ENCODE measurements around the gene GP9.

DNA sequence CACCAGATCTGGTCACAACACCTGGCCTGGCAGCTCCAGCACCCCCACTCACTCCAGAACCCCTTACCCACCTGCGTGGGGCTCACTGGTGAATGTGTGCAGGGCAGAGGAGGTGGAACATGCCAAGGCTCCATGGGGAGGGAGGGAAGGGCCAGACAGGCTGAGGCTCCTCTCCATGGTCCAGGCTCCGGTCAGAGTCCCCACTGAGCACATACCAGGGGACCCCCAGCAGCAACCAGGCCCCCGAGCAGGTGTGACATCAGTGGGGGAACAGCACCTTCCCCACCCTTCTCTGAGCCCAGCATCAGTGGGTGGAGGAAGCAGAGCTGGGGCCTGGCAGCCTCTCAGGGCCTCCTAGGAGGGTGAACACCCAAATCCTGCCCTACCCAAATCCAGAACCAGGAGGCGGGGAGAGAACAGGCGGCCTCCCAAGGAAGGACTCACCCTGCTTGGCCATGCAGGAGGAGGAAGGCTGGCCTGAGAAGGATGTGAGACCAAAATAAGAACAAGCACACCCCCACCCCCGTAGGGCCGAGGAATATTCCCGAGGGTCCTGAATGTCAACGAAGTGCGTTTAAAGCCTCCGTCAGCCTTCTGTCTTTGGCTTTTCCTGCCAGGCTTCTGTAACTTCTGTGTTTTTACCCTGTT, 1.1 kb upstream of the GP9 start:
- TF ChIP-seq, protein P1, sequence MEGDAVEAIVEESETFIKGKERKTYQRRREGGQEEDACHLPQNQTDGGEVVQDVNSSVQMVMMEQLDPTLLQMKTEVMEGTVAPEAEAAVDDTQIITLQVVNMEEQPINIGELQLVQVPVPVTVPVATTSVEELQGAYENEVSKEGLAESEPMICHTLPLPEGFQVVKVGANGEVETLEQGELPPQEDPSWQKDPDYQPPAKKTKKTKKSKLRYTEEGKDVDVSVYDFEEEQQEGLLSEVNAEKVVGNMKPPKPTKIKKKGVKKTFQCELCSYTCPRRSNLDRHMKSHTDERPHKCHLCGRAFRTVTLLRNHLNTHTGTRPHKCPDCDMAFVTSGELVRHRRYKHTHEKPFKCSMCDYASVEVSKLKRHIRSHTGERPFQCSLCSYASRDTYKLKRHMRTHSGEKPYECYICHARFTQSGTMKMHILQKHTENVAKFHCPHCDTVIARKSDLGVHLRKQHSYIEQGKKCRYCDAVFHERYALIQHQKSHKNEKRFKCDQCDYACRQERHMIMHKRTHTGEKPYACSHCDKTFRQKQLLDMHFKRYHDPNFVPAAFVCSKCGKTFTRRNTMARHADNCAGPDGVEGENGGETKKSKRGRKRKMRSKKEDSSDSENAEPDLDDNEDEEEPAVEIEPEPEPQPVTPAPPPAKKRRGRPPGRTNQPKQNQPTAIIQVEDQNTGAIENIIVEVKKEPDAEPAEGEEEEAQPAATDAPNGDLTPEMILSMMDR (IDR thresholded peaks at IDR 0.05; ENCODE audit: low read depth, low read length, missing input control) = no peak
- TF ChIP-seq GABPA (IDR thresholded peaks at IDR 0.05 in 1 of 2, conservative IDR thresholded peaks at IDR 0.05 in 1 of 2) = no peak
- TF ChIP-seq RXRA (IDR thresholded peaks at IDR 0.05) = no peak
- TF ChIP-seq RAD21 (IDR thresholded peaks at IDR 0.05) = no peak
- no peak for TF ChIP-seq YY1 (IDR thresholded peaks at IDR 0.05)
- TF ChIP-seq, protein P2, sequence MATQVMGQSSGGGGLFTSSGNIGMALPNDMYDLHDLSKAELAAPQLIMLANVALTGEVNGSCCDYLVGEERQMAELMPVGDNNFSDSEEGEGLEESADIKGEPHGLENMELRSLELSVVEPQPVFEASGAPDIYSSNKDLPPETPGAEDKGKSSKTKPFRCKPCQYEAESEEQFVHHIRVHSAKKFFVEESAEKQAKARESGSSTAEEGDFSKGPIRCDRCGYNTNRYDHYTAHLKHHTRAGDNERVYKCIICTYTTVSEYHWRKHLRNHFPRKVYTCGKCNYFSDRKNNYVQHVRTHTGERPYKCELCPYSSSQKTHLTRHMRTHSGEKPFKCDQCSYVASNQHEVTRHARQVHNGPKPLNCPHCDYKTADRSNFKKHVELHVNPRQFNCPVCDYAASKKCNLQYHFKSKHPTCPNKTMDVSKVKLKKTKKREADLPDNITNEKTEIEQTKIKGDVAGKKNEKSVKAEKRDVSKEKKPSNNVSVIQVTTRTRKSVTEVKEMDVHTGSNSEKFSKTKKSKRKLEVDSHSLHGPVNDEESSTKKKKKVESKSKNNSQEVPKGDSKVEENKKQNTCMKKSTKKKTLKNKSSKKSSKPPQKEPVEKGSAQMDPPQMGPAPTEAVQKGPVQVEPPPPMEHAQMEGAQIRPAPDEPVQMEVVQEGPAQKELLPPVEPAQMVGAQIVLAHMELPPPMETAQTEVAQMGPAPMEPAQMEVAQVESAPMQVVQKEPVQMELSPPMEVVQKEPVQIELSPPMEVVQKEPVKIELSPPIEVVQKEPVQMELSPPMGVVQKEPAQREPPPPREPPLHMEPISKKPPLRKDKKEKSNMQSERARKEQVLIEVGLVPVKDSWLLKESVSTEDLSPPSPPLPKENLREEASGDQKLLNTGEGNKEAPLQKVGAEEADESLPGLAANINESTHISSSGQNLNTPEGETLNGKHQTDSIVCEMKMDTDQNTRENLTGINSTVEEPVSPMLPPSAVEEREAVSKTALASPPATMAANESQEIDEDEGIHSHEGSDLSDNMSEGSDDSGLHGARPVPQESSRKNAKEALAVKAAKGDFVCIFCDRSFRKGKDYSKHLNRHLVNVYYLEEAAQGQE (IDR thresholded peaks at IDR 0.05) = no peak
- TF ChIP-seq, protein P3, sequence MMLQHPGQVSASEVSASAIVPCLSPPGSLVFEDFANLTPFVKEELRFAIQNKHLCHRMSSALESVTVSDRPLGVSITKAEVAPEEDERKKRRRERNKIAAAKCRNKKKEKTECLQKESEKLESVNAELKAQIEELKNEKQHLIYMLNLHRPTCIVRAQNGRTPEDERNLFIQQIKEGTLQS (IDR thresholded peaks at IDR 0.05) = no peak
- no peak for TF ChIP-seq FOXA2 (IDR thresholded peaks at IDR 0.05)
- no peak for TF ChIP-seq JUND (IDR thresholded peaks at IDR 0.05)
- TF ChIP-seq, protein P4, sequence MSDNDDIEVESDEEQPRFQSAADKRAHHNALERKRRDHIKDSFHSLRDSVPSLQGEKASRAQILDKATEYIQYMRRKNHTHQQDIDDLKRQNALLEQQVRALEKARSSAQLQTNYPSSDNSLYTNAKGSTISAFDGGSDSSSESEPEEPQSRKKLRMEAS (IDR thresholded peaks at IDR 0.05) = no peak
- no peak for TF ChIP-seq HNF4G (IDR thresholded peaks at IDR 0.05)

All from liver (tissue), 3 donors.